SK-N-MC (cell line): ENCODE results near the gene KRT86.

Experiments used
- EZH2 ChIP-seq: fragments of 200-600 bp; sonication (generic); IDR thresholded peaks from one replicate; pipeline ENCODE4 v1.6.1; 2017; ENCODE audit warnings: antibody characterized with exemption
- FOXP2 ChIP-seq: optimal IDR thresholded peaks from 2 replicates; pipeline ENCODE3; 2011; ENCODE audit warnings: mild to moderate bottlenecking, moderate library complexity; ENCODE audit not compliant: insufficient read depth; ENCODE audit errors: extremely low read length, control extremely low read depth
- POLR2AphosphoS5 ChIP-seq: IDR thresholded peaks from 2 replicates; pipeline ENCODE4 v1.6.1; 2012; ENCODE audit warnings: mild to moderate bottlenecking, low read depth, low read length, borderline replicate concordance

DNA sequence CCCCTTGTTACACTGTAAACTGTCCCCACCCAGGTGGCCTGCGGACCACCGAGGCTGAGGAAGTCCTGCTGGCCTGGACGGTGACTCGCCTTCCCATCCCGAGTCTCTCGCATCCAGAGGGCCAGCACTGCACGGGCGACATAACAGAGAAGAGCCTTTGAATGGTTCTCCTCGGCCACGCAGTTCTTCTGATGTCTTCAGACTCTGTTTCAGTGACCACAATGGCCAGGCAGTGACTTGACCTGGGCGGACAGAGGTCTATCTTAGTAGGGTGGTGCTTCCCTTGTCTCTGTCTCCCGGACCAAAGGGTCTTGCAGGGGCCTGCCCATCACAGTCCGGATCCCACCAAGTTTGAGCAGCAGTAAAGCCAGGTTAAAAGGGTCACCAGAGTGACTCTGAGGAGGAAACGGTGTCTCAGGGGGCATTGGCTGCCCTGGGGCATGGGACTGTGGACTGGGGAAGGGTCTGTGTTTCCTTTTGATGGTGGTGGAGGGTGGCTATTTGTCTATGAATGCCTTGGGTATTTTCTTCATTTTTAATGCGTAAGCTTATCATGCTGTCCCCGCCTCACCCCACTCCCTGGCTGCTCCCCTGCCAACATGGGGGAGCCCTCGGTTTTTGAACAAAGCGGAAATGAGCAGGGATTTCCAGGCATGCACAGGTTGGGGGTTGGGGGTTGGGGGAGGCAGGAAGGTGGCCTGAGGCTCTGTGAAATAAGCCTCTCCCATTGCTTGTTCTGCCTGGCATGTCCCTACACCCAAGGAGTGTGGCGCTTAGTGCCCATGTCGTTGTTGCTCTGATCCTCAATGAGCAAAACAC is 82.5 kb downstream of the KRT86 start:
- TF ChIP-seq EZH2 (no peak), POLR2AphosphoS5 (no peak), FOXP2 (no peak)
